Heart left ventricle (tissue), 16 donors: Measurements from ENCODE around the gene KCNJ9. TPM values are rescaled to one million over a fixed set of nuclear protein-coding genes. Genes with fewer than 3 reads are reported as not detected.

Experiments used
- ATAC-seq, 4 donors: fragments of 200-7000 bp; cut with Tn5 transposase; one replicate each; pipeline ENCODE4 v1.9.1; 2020 to 2022; ENCODE audit warnings: moderate library complexity in 4 of 4, mild to moderate bottlenecking in 3 of 4, moderate number of reproducible peaks in 1 of 4
- DNase-seq, 5 donors: peaks; one replicate each; pipeline ENCODE4 v3.0.0-alpha.2; 2020
- H3K27ac ChIP-seq, 12 donors: fragments of 200-600 bp; sonication (generic) in 4 of 12; one replicate each; pipeline versions ENCODE4 v1.5.0 to v1.8.0; 2016 to 2022; ENCODE audit warnings: mild to moderate bottlenecking in 2 of 12
- H3K27me3 ChIP-seq, 9 donors: fragments of 200-600 bp; sonication (generic) in 2 of 9; one replicate each; pipeline versions ENCODE4 v1.5.1 to v1.8.0; 2016 to 2022; ENCODE audit warnings: mild to moderate bottlenecking in 3 of 9
- H3K36me3 ChIP-seq, 9 donors: fragments of 200-600 bp; sonication (generic) in 2 of 9; one replicate each; pipeline versions ENCODE4 v1.5.0 to v1.8.0; 2018 to 2022; ENCODE audit warnings: mild to moderate bottlenecking in 2 of 9
- H3K4me1 ChIP-seq, 12 donors: fragments of 200-600 bp; sonication (generic) in 4 of 12; one replicate each; pipeline versions ENCODE4 v1.5.0 to v1.8.0; 2016 to 2022; ENCODE audit warnings: mild to moderate bottlenecking in 3 of 12
- H3K4me3 ChIP-seq, 12 donors: fragments of 200-600 bp; sonication (generic) in 4 of 12; one replicate each; pipeline versions ENCODE4 v1.5.0 to v1.8.0; 2017 to 2022; ENCODE audit warnings: mild to moderate bottlenecking in 9 of 12, moderate library complexity in 4 of 12
- H3K9me3 ChIP-seq, 12 donors: fragments of 200-600 bp; sonication (generic) in 4 of 12; one replicate each; pipeline versions ENCODE4 v1.5.0 to v1.8.0; 2016 to 2022; ENCODE audit warnings: mild to moderate bottlenecking in 1 of 12
- POLR2A ChIP-seq, 2 donors: fragments of 450-650 bp; IDR thresholded peaks; one replicate each; pipeline ENCODE4 v1.6.1; 2017; ENCODE audit warnings: antibody characterized with exemption in 2 of 2, mild to moderate bottlenecking in 2 of 2, moderate library complexity in 2 of 2
- WGBS, 4 donors: extraction: QIAGEN DNeasy Blood & Tissue Kit in 2 of 4; methylation state at CpG; one replicate each; pipeline versions ENCODE4 v1.1.5 to v1.1.7; 2013 to 2018; 5-methylcytosine and 5-hydroxymethylcytosine counted together
- intact Hi-C, 10 donors: fragments of 100-400 bp; cut with DNase I; formaldehyde crosslinking; loops; one replicate each; pipeline versions ENCODE4 v1.11.1 to v1.14.2; 2022
- polyA plus RNA-seq, 2 donors: library from polyadenylated mRNA; stranded (reverse); fragments of 200-250 nt; gene quantifications; one replicate each; pipeline ENCODE4 v1.2.3, GENCODE V29; 2013
- total RNA-seq, 9 donors: library from RNA; depleted of rRNA in 2 of 9; stranded (reverse); fragments of >200 nt in 2 of 9; fragmentation: NEBNext Ultra II Directional in 3 of 9; extraction: Animal tissue kit (Norgen Biotek cat#: 25700) in 3 of 9; gene quantifications; one replicate each; pipeline versions ENCODE4 v1.1.0 to v1.2.4, GENCODE V29; 2016 to 2023
- TF ChIP-seq, protein P1 (sequence below), 12 donors: fragments of 200-600 bp; sonication (generic) in 4 of 12; IDR thresholded peaks; one replicate each; pipeline versions ENCODE4 v1.5.0 to v1.8.0; 2018 to 2022; ENCODE audit warnings: antibody characterized with exemption in 12 of 12, mild to moderate bottlenecking in 5 of 12
- donor health status: ischemic (EF 13 %, LVEDD 7.1; RV severe dilation, severe dysfunction).
- donor health status: healthy with polysubstance abuse.
- donor health status: DM: no; HTN: yes; CAD: no.
- donor health status: DM: no; HTN: no; CAD: no.
- donor health status: ischemic (EF 25% LVEDD 6.9; RV normal size, moderate dysfunction).
- donor health status: ischemic (EF 25% LVEDD 5.7; RV mildly dilated, moderate dysfunction).
- donor health status: healthy.
- donor health status: DM: yes; HTN: yes; CAD: no.
- donor health status: ischemic (EF 35%, LVEDD 5.7; RV mildly dilated, moderate dysfunction).
- donor health status: nonischemic (EF 11% LVEDD 7.7; RV severe dilation, severe dysfunction).
- donor health status: DM: yes; HTN: yes; CAD: no.
- donor health status: PGD.
- donor health status: ischemic (EF 29% LVEDD 5.4; RV normal size, mild dysfunction).
- donor health status: nonischemic (EF 23%, LVEDD 6.1; RV moderate dilation, normal function).

Gene KCNJ9
- total and polyA plus RNA-seq, 11 donors: 0.06 to 0.29 (median 0.08) TPM; not detected in 8

DNA sequence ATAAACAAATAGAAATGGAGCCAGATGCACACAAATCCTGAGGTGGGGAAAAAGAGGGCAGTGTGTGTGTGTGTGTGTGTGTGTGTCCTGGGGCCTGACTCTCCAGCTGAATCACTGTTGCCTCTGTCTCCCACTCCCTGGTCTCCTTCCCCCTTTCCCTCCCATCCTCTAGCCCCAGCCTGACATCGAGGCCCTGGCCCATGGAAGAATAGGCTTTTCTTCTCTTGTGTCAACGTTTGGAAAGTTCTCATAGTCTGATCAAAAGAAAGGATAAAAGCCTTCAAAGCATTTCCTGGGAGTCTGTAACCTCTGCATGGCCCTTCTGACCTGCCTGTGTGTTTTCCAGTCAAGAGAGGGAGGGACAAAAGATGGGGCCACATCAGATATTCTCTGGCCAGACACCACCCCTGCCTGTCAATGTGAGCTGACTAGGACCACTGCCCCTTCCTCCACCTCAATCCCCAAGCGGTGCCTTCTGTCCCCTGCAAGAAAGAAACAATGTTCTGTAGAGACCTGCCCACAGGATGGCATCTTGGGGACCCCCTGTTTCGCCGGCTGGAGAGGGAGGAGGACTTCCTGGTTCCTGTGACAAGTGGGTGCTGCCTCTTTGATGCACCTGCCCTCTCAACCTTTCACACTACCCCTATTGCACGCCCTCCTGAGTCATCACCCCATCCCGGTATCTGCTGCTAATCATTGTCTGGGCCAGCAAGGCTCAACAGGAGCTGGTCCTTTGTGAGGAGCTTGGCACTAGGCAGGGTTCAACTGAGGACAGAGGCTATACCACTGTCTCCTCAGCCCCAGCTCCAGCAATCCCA, 27.6 kb upstream of the KCNJ9 start:
- intact Hi-C loops: no loop called here
- WGBS, 4 donors: 61 to 72% (median 68%) methylated on average over 7 of the region's 7 CpGs
- H3K9me3 ChIP-seq: no peaks in the 10 kb centered on the region
- H3K27me3 ChIP-seq: peaks cover 0 to 29% (median 0%) of the 10 kb centered on the region in 9 donors
- ATAC-seq: no peak
- TF ChIP-seq POLR2A (IDR thresholded peaks at IDR 0.05): no peak
- TF ChIP-seq, protein P1, sequence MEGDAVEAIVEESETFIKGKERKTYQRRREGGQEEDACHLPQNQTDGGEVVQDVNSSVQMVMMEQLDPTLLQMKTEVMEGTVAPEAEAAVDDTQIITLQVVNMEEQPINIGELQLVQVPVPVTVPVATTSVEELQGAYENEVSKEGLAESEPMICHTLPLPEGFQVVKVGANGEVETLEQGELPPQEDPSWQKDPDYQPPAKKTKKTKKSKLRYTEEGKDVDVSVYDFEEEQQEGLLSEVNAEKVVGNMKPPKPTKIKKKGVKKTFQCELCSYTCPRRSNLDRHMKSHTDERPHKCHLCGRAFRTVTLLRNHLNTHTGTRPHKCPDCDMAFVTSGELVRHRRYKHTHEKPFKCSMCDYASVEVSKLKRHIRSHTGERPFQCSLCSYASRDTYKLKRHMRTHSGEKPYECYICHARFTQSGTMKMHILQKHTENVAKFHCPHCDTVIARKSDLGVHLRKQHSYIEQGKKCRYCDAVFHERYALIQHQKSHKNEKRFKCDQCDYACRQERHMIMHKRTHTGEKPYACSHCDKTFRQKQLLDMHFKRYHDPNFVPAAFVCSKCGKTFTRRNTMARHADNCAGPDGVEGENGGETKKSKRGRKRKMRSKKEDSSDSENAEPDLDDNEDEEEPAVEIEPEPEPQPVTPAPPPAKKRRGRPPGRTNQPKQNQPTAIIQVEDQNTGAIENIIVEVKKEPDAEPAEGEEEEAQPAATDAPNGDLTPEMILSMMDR (IDR thresholded peaks at IDR 0.05): no peak
- no peak overlapping the region for H3K4me3 ChIP-seq
- DNase-seq: no peak
- no peak overlapping the region for H3K27ac ChIP-seq
- no peaks in the 10 kb centered on the region for H3K4me1 ChIP-seq
- H3K36me3 ChIP-seq: no peaks in the 10 kb centered on the region

DNA sequence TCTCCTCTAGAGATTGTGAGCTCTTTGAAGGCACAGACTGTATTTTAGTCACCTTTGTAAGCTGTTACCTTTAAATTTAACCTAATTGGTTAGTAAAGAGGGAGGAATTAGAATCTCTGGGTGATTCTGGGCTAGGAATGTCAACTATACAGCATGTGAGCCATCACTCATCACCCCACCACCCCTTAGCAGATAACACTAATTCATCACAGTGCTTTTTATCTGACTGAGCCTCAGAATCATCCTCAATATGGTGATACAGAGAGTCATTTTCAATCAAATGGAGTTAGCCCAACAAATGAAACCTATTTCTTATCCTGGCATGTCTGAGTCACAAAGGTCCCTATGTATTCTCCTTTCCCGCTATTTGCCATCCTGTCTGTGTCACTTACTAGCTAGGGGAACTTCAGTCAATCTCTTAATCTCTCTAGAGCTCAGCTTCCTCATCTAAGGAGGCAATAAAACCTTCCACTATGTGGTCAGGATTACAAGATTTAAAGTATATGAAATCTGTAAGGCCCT, 24.6 kb upstream of the KCNJ9 start:
- no peaks in the 10 kb centered on the region for H3K36me3 ChIP-seq
- 55 to 73% (median 63%) methylated on average over 1 of the region's 1 CpG for WGBS, 4 donors
- no peaks in the 10 kb centered on the region for H3K4me1 ChIP-seq
- no peak overlapping the region for H3K4me3 ChIP-seq
- ATAC-seq: no peak
- intact Hi-C loops: no loop called here
- peaks cover 0 to 25% (median 0%) of the 10 kb centered on the region in 9 donors for H3K27me3 ChIP-seq
- H3K27ac ChIP-seq: no peak overlapping the region
- TF ChIP-seq POLR2A (IDR thresholded peaks at IDR 0.05): no peak
- TF ChIP-seq, protein P1 (IDR thresholded peaks at IDR 0.05): no peak
- no peak for DNase-seq
- no peaks in the 10 kb centered on the region for H3K9me3 ChIP-seq

DNA sequence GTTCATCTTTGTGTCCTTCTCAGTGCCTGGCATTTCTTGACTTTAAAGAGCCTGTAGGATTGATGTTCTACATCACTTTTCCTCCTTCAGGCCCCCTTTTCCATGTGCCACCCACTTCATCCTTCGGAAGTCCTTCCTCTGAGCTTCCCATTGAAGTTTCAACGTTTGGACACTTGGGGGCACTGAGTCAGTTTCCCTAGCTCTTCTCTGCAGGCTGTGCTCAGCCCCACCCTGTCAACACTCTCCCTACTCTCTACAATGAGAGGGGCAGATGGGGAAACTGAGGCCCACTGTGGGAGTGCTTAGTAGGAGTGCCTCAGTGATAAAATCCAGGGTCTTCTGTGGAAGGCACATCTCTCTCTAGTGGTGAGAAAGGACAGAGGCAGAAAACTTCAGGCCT, 23.3 kb upstream of the KCNJ9 start:
- DNase-seq (no peak), ATAC-seq (peak in 1 of 4 donors; percentile 39)
- no peaks in the 10 kb centered on the region for H3K36me3 ChIP-seq
- H3K27me3 ChIP-seq: peaks cover 0 to 33% (median 0%) of the 10 kb centered on the region in 9 donors
- H3K27ac ChIP-seq: no peak overlapping the region
- H3K4me1 ChIP-seq: no peaks in the 10 kb centered on the region
- no peak for TF ChIP-seq POLR2A (IDR thresholded peaks at IDR 0.05)
- TF ChIP-seq, protein P1 (IDR thresholded peaks at IDR 0.05): peak in 8 of 12 donors; percentile 8 to 39 (median 21)
- no peaks in the 10 kb centered on the region for H3K9me3 ChIP-seq
- 30 to 45% (median 37%) methylated on average over 2 of the region's 2 CpGs for WGBS, 4 donors
- H3K4me3 ChIP-seq: no peak overlapping the region
- intact Hi-C loops: no loop called here
